Measurements from ENCODE around the gene HTR4.
"Not testable (repeated sequence)": the region's sequence is repeated elsewhere in the genome, so short reads cannot be mapped to it uniquely, and the experiment has no call there.

Gene HTR4

DNA sequence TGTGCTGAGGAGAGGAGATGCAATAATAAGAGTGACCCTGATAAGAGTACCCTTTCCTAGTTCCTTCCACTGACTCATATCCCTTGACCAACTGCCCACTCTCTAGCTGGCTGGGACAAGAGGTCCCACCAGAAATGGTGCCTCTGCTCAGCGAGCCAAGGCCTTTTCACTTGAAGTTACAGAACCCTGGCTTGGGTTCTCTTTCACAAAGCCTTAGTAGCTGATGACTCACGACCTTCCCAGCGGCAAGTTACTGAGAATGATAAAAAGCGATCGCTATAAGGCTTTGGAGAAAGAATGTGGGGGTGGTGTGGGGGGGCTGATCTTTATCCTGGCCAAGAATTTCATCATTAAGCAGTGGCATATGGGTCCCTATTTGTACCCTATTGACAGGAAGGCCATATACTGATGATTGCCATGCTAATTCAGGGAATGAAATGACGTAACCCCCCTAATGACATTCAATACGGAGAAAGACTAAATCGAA lies 180.3 kb downstream of the HTR4 start:
- DNase-seq (ENCODE audit: low spot score) = peak; percentile 59

DNA sequence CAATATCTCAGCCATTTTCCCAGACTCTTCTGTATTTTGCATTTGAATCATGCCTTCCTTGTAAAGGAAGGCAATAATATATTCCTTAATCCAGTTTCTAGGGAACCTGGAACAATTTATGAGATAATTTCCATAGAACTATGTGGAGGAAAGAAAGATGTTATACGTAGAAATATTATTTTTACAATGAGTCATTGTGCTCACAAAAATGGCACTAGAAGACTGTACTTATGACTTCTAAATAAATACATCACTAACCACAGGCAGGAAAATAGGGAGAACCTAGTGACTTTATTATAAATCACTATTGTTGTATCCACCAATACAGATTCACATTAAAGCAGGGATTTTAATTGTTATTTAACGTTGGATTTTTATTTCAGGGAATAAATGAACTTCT lies 182.9 kb downstream of the HTR4 start:
- DNase-seq (ENCODE audit: low spot score) = no peak

DNA sequence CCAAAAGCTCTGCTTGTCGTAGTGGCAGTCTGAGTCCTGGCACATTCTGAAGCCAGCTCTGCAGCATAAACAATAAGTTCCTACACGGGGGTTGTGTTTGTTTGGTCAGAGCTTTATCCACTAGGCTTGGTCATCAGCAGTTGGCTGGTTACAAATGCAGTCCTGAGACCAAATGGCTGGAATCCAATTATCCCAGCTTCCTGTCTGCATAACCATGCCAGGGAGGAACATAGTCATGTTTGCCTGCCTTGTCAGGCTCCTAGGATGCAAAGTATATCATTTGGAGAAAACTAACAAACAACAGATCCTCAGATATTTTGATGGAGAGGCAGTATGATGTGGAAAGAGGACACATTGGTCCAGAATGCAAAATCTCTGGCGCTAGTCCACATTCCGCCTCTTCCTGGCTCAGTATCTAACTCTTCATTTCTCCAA lies 184.8 kb downstream of the HTR4 start:
- DNase-seq (ENCODE audit: low spot score) = peak; percentile 83

- not testable (repeated sequence) for DNase-seq (ENCODE audit: low spot score)
Measured at GRCh38 chr5:148468746-148469145, 185.6 kb downstream of the HTR4 start.

DNA sequence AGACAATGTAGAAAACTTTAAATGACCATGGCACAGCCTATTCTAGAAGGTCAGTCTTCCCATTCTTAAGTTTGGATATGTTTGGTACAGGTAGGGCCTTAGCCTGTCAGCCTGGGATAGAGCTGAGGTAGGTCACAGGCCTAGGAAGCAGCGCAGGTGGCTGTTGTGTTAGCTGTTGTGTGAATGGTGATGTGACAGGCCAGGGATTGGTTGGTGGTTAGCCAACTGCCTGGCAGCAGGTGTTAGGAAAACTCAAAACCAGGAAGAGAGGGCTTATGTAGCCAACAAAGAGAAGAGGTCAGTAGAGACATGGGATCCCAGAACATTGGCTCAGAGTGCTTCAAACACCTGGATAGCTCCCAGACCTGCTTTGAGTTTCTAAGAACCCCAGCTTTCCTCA lies 186.4 kb downstream of the HTR4 start:
- DNase-seq (ENCODE audit: low spot score) = no peak

- no peak for DNase-seq (ENCODE audit: low spot score)
Measured at GRCh38 chr5:148466236-148466580, 188.1 kb downstream of the HTR4 start.

DNA sequence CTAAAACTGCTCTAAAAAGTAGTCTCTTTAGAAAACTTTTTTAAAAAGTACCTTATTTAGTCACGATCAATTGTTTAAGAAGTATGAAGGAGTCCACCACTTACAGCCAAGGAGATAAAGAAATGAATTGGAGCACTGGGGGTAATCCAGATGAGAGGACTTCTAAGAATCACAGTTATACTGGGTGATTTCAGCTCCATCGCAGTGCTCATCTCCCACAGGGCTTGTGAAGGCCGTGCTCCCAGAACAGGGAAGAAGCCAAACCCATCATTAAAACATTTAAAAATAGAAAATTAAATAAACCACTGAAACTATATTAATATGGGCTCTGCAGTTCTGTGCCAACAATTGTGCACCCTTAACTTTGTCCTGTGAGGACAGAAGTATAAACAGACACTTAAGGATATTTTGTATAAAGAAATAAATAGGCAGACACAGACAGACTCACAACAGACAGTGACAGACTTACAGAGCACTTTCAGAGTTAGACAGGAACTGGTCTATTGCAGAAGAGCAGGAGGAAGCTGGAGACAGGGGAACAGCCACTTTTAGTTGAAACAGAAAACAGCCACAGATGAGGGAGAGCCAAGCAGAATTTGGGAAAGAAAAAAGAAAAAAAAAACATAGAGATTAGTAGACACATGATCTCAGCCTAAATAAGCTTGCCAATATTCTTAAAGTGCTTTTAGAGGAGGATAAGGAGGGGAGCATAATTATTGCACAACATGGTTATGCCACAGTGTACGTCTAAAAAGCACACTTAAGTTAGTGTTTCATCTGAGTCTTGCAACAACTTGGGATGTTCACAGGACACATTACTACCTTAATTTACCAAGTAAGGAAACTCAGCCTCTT lies 188.7 kb downstream of the HTR4 start:
- no peak for DNase-seq (ENCODE audit: low spot score)

GRCh38 chr5:148459669-148460068 lies 194.7 kb downstream of the HTR4 start:
- no peak for DNase-seq (ENCODE audit: low spot score)

DNA sequence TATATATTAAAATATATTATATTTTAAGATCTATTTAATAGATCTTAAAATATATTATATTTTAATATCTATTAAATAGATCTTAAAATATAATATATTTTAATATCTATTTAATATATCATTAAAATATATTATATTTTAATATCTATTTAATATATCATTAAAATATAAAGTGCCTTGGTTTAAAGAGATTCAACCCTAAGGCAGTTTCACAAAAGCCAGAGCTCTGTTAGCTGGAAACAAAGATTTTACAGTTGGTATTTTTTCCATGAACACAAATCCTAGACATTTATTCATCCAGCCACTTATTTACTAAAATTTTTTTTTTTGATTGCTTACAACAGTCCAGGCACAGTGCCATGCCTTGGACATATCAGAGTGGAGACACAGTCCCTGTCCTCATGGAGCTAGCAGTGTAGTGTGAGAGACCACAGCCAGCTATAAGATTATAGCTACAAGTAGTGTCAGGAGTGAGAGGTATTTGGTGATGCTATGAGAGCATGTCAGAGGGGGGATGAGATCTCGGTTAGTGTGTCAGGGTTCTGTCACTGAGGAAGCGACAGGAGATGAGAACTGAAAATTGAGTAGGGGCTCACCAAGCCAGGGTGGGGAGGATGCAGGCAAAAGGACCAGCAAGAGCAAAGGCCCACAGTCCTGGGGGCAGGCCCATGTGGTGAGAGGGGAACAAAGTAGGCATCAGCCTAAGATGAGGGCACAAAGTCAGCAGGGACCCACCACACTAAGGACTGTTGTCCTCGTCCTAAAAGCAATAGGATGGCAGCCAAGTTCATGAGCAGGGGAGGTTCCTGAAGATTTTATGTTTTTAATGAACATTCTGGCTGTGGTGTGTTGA lies 196.1 kb downstream of the HTR4 start:
- DNase-seq (ENCODE audit: low spot score) = no peak

GRCh38 chr5:148457183-148457620 lies 197.1 kb downstream of the HTR4 start:
- no peak for DNase-seq (ENCODE audit: low spot score)

DNA sequence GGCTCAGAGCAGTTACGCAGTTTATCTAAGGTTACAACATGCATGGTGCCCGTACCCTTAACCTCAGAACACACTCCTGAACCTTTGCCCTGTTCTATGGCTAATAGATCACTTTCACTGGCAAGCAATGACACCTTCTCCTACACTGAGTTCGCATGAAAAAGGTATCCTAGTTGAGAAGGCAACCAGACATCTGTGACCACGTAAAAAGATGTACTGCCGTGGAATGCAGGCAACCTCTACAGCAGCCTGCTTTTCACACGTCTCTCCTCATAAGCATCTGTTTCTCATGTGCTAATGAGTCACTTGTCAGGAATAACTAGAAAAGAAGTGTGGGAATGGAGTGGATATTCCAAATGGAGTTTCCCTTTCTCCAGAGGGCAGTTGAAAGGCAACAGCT lies 199.1 kb downstream of the HTR4 start:
- no peak for DNase-seq (ENCODE audit: low spot score)

DNA sequence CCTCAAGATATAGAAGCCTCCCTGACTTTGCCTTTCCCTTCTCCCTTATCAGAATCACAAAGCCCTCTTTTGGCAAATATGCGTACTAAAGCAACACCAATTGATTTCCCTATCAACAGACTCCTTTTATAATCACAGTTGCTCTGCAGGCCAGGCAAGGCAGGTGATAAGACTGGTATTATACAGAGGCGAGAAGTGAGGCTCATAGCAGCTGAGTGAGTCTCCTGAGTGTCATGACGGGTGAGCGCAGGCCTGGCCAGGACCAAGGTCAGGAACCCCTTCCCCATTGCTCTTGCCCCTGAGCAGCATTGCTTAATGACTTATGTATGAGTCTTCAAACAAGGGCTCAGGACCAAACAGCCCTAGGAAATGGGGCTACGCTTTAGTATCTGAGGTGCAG lies 199.8 kb downstream of the HTR4 start:
- DNase-seq (ENCODE audit: low spot score) = no peak

DNA sequence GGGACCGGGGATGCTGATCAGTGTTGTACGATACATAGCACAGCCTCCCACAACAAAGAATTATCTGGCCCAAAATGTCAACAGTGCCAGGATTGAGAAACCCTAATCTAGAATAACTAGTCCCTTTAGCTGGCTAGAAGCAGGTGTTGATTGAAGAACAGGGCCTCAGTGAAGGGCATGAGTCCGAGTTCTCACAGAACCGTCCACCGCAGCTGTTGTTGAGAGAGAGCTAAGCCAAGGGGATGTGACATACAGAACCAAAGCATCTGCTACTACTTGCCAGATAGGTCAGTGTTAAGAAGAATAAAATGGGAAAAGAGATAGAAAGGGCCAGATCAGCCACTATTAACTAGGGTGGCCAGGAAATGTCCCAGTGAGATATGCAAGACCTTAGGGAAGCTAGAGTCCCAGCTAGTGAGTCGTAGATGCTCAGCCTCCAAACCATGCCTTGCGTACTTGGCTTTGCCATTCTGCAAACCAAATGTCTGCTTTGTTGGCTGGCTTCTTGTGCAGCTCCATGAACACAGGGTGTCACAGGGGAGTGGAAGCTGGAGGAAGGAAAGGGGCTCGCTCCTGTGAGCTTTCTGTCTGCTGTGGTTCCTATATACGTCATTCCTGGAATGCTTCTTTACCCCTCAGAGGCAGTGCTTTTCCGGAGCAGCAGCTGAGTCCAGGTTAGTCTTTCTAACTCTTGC lies 201.7 kb downstream of the HTR4 start:
- no peak for DNase-seq (ENCODE audit: low spot score)

- DNase-seq (ENCODE audit: low spot score) = no peak
Measured at GRCh38 chr5:148446611-148447010, 207.7 kb downstream of the HTR4 start.

DNA sequence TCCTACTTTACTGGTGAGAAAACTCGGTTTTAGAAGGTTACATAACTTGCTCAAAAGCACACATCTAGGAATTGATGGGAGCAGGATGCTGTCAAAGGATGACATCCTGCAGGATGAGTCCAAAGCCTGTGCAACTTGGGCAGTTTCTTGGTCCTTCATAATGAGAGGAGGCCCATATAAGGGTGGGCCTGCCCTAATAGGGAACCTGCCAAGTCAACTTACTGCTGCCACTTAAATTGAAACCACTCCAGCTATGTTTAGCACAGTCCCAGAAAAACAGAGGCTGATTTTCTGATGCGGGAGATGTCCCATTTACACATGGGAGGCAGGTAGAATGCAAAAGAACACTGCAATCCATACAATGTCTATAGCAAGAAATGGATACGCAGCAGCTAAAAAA lies 208.7 kb downstream of the HTR4 start:
- DNase-seq (ENCODE audit: low spot score) = no peak

DNA sequence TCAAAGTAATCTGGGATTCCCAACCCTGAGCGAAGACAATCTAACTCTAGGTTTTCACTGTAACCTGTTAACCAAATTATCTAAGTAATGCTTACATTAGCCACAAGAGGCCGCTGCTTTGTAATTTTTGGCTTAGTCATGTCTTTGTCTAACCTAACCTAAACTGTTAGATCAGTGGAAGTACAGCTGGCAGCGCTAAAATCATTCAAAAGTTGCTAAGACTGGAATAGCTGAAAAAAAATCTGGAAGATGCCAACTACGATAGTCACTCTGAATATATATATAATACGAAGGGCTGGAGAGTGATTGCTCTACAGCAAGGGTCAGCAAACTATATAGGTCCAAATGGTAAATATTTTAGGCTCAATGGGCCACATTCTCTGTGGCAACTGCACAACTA lies 210.3 kb downstream of the HTR4 start:
- peak; percentile 78 for DNase-seq (ENCODE audit: low spot score)

- DNase-seq (ENCODE audit: low spot score) = no peak
Measured at GRCh38 chr5:148443241-148443640, 211.1 kb downstream of the HTR4 start.

DNA sequence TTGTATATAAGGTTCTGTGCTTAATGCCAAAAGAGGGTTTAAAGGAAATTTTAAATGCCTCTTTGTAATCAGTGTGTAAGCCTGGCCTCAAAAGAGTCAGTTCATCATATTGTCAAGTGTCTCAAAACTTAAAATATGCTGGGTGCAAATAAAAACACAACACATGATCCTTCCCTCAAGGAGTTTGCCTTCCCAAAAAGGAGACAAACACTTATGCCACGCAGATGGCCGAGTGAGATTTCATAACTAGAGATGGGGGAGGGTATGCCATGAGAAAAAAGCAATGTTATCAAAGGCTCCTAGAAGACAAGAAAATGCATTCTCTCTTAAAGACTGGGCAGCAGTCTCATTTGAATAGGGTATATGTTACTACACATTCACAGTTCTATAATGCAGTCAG lies 215.4 kb downstream of the HTR4 start:
- DNase-seq (ENCODE audit: low spot score) = no peak

DNA sequence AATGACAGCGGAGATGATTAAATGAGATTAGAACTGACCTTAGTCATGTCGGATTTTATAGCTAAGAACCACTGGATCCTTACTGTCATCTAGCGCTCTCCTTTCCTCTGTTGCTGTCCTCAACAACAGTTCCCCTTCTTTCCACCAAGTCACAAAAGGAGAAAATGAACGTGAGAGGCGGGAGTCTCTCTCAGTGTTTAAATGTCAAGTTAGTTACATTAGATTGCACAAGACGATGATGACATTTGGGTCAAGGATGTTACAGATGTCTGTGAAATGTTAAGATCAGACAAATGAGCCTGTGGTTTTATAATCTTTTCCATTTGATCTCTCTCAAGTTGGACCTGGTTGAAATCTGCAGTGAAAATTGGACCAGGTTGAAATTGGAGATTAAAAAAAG lies 217.1 kb downstream of the HTR4 start:
- DNase-seq (ENCODE audit: low spot score) = no peak

GRCh38 chr5:148436029-148436428 lies 218.3 kb downstream of the HTR4 start:
- DNase-seq (ENCODE audit: low spot score) = no peak

- DNase-seq (ENCODE audit: low spot score) = no peak
Measured at GRCh38 chr5:148433826-148434225, 220.5 kb downstream of the HTR4 start.
